HCT116 (cell line): ENCODE data around the gene REXO5.

Experiments
- CEBPB ChIP-seq: IDR thresholded peaks from 2 replicates; pipeline ENCODE4 v1.6.1; 2012; ENCODE audit warnings: low read depth
- EGR1 ChIP-seq: IDR thresholded peaks from 2 replicates; pipeline ENCODE4 v1.6.1; 2012; ENCODE audit warnings: low read depth
- EZH2 ChIP-seq: fragments of 200-600 bp; sonication (generic); IDR thresholded peaks from 2 replicates; pipeline ENCODE4 v1.6.1; 2017; ENCODE audit warnings: antibody characterized with exemption, mixed run types
- EZH2phosphoT487 ChIP-seq: fragments of 200-600 bp; IDR thresholded peaks from 2 replicates; pipeline ENCODE4 v1.6.1; 2018; ENCODE audit warnings: antibody characterized with exemption, borderline replicate concordance
- POLR2A ChIP-seq: IDR thresholded peaks from 2 replicates; pipeline ENCODE4 v1.7.0; 2011; ENCODE audit warnings: borderline replicate concordance; ENCODE audit not compliant: insufficient read depth, insufficient read length; ENCODE audit errors: extremely low read depth
- POLR2AphosphoS5 ChIP-seq: IDR thresholded peaks from 2 replicates; pipeline ENCODE4 v1.6.1; 2011; ENCODE audit warnings: mild to moderate bottlenecking, low read depth, low read length, moderate library complexity
- RAD21 ChIP-seq: IDR thresholded peaks from 2 replicates; pipeline ENCODE4 v1.6.1; 2012; ENCODE audit warnings: low read depth, mild to moderate bottlenecking
- SIN3A ChIP-seq: IDR thresholded peaks from 2 replicates; pipeline ENCODE4 v1.6.1; 2012; ENCODE audit warnings: low read depth
- ZFX ChIP-seq: fragments of 450-650 bp; IDR thresholded peaks from 2 replicates; pipeline ENCODE4 v1.6.1; 2017
- ZNF274 ChIP-seq: fragments of 200-500 bp; sonication (Bioruptor generic); IDR thresholded peaks from 2 replicates; pipeline ENCODE4 v1.6.1; 2014; ENCODE audit warnings: mild to moderate bottlenecking, low read depth, low read length, inconsistent platforms
- TF ChIP-seq, protein P1 (sequence below), 3 experiments: fragments of 200-600 bp in 1 of 3; sonication (generic) in 1 of 3; IDR thresholded peaks in 2 of 3; conservative IDR thresholded peaks in 1 of 3; 2 replicates each; pipeline ENCODE4 v1.5.1; 2012 to 2017; ENCODE audit warnings: low read depth in 2 of 3, low read length in 2 of 3, antibody characterized with exemption in 1 of 3, borderline replicate concordance in 1 of 3, control low read depth in 1 of 3, mild to moderate bottlenecking in 1 of 3, mixed read lengths in 1 of 3, mixed run types in 1 of 3, moderate library complexity in 1 of 3; ENCODE audit not compliant: insufficient read depth in 1 of 3
- TF ChIP-seq, protein P2 (sequence below): IDR thresholded peaks from 2 replicates; pipeline ENCODE4 v1.6.1; 2012
- TF ChIP-seq, protein P3 (sequence below): IDR thresholded peaks from 2 replicates; pipeline ENCODE4 v1.6.1; 2011; ENCODE audit warnings: mild to moderate bottlenecking, low read length, moderate library complexity; ENCODE audit not compliant: insufficient replicate concordance; ENCODE audit errors: extremely low read depth

DNA sequence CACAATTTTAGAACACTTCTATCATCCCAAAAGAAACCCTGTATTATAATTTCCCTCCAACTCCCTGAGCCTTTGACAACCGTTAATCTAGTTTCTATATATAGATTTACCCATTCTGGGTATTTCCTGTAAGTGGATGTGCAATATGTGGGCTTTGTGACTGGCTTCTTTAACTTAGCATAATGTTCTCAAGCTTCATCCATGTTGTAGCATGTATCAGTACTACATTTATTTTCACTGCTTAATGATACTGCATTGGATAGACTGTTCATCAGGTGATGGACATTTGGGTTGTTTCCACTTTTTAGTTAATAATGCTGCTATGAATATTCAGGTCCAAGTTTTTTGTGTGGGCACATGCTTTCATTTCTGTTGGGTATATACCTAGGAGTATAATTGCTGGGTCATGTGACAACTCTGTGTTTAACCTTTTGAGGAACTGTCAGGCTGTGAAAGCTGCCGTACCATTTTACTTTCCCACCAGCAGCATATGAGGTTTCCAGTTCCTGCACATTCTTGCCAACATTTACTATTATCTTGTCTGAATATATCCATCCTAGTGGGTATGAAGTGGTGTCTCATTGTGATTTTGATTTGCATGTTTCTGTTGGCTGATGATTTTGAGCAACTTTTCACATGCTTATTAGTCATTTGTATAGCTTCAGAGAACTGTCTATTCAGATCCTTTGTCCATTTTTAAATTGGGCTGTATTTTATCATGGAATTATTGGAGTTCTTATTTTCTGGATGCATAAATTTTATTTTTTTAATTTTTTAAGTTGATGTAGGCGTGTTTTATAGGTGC is 16.4 kb downstream of the REXO5 start:
- TF ChIP-seq, protein P1, sequence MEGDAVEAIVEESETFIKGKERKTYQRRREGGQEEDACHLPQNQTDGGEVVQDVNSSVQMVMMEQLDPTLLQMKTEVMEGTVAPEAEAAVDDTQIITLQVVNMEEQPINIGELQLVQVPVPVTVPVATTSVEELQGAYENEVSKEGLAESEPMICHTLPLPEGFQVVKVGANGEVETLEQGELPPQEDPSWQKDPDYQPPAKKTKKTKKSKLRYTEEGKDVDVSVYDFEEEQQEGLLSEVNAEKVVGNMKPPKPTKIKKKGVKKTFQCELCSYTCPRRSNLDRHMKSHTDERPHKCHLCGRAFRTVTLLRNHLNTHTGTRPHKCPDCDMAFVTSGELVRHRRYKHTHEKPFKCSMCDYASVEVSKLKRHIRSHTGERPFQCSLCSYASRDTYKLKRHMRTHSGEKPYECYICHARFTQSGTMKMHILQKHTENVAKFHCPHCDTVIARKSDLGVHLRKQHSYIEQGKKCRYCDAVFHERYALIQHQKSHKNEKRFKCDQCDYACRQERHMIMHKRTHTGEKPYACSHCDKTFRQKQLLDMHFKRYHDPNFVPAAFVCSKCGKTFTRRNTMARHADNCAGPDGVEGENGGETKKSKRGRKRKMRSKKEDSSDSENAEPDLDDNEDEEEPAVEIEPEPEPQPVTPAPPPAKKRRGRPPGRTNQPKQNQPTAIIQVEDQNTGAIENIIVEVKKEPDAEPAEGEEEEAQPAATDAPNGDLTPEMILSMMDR (IDR thresholded peaks at IDR 0.05 in 2 of 3, conservative IDR thresholded peaks at IDR 0.05 in 1 of 3; ENCODE audit: borderline replicate concordance in 1 of 3, insufficient read depth in 1 of 3, low read depth in 2 of 3, low read length in 2 of 3): no peak
- TF ChIP-seq POLR2AphosphoS5 (no peak), SIN3A (no peak), POLR2A (no peak), EZH2phosphoT487 (no peak), CEBPB (no peak), RAD21 (no peak), ZFX (no peak), ZNF274 (no peak), EZH2 (no peak), EGR1 (no peak)
- TF ChIP-seq, protein P2, sequence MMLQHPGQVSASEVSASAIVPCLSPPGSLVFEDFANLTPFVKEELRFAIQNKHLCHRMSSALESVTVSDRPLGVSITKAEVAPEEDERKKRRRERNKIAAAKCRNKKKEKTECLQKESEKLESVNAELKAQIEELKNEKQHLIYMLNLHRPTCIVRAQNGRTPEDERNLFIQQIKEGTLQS: no peak
- TF ChIP-seq, protein P3, sequence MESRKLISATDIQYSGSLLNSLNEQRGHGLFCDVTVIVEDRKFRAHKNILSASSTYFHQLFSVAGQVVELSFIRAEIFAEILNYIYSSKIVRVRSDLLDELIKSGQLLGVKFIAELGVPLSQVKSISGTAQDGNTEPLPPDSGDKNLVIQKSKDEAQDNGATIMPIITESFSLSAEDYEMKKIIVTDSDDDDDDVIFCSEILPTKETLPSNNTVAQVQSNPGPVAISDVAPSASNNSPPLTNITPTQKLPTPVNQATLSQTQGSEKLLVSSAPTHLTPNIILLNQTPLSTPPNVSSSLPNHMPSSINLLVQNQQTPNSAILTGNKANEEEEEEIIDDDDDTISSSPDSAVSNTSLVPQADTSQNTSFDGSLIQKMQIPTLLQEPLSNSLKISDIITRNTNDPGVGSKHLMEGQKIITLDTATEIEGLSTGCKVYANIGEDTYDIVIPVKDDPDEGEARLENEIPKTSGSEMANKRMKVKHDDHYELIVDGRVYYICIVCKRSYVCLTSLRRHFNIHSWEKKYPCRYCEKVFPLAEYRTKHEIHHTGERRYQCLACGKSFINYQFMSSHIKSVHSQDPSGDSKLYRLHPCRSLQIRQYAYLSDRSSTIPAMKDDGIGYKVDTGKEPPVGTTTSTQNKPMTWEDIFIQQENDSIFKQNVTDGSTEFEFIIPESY: no peak
